A673 (cell line): Measurements from ENCODE around the gene TREM2.

Experiments used
- CTCF ChIP-seq: fragments of 300-800, 200-600 bp; sonication (generic); conservative IDR thresholded peaks from 2 replicates; pipeline ENCODE4 v1.5.1; 2017; ENCODE audit warnings: low read depth, mild to moderate bottlenecking, antibody characterized with exemption, low read length, moderate library complexity, mixed read lengths
- EZH2 ChIP-seq: fragments of 200-600 bp; sonication (generic); IDR thresholded peaks from 2 replicates; pipeline ENCODE4 v1.6.1; 2017; ENCODE audit warnings: borderline replicate concordance, low read depth, mild to moderate bottlenecking, mixed read lengths, antibody characterized with exemption, low read length; ENCODE audit not compliant: poor library complexity, severe bottlenecking

- TF ChIP-seq CTCF (no peak), EZH2 (no peak)
Observed at GRCh38 chr6:41155132-41155805, 7.6 kb downstream of the TREM2 start.
